KMS-11 (cell line): ENCODE results near the gene ITPKB.

Experiments used
- H2AFZ ChIP-seq: fragments of 200-600 bp; sonication (generic); 2 replicates; pipeline ENCODE4 v1.6.1; 2016; ENCODE audit warnings: antibody characterized with exemption, mixed run types, low read depth
- H3K27ac ChIP-seq: fragments of 200-600 bp; sonication (generic); 2 replicates; pipeline ENCODE4 v1.6.1; 2016; ENCODE audit warnings: mild to moderate bottlenecking, mixed run types
- H3K27me3 ChIP-seq: fragments of 200-600 bp; sonication (generic); 2 replicates; pipeline ENCODE4 v1.6.1; 2017; ENCODE audit warnings: mild to moderate bottlenecking, low read depth, mixed run types, moderate library complexity; ENCODE audit not compliant: insufficient read depth
- H3K36me3 ChIP-seq: fragments of 200-600 bp; sonication (generic); 2 replicates; pipeline ENCODE4 v1.6.1; 2017; ENCODE audit warnings: mild to moderate bottlenecking, mixed run types; ENCODE audit not compliant: insufficient read depth
- H3K4me1 ChIP-seq: fragments of 200-600 bp; sonication (generic); 2 replicates; pipeline ENCODE4 v1.6.1; 2016; ENCODE audit warnings: mild to moderate bottlenecking, low read depth, mixed run types; ENCODE audit not compliant: poor library complexity, severe bottlenecking
- H3K4me2 ChIP-seq: fragments of 200-600 bp; sonication (generic); 2 replicates; pipeline ENCODE4 v1.7.0; 2016; ENCODE audit warnings: mild to moderate bottlenecking, mixed run types
- H3K4me3 ChIP-seq: fragments of 200-600 bp; sonication (generic); IDR thresholded peaks from 2 replicates; pipeline ENCODE4 v1.6.1; 2017; ENCODE audit warnings: low read depth, low read length, mixed read lengths; ENCODE audit not compliant: insufficient read depth
- H3K79me2 ChIP-seq: fragments of 200-600 bp; sonication (generic); 2 replicates; pipeline ENCODE4 v1.6.1; 2016; ENCODE audit warnings: low read depth, mixed run types; ENCODE audit not compliant: insufficient read depth
- H3K9ac ChIP-seq: fragments of 200-600 bp; sonication (generic); 2 replicates; pipeline ENCODE4 v1.6.1; 2016; ENCODE audit warnings: mild to moderate bottlenecking, mixed run types
- H4K20me1 ChIP-seq: fragments of 200-600 bp; sonication (generic); 2 replicates; pipeline ENCODE4 v1.6.1; 2016; ENCODE audit warnings: mild to moderate bottlenecking, mixed run types; ENCODE audit not compliant: insufficient read depth
- CTCF ChIP-seq: fragments of 200-600 bp; sonication (generic); conservative IDR thresholded peaks from 2 replicates; pipeline ENCODE4 v1.6.1; 2017; ENCODE audit warnings: low read depth, mild to moderate bottlenecking, antibody characterized with exemption, low read length, moderate library complexity, mixed read lengths

The ITPKB gene

GRCh38 chr1:226632922-226633351, 106.1 kb downstream of the ITPKB start:
- Histone ChIP-seq H3K79me2 (no peaks in the 10 kb centered on the region), H2AFZ (no peak overlapping the region), H3K4me1 (peaks cover 32% of the 10 kb centered on the region), H3K36me3 (no peaks in the 10 kb centered on the region), H4K20me1 (no peaks in the 10 kb centered on the region), H3K4me2 (no peak overlapping the region), H3K4me3 (no peak overlapping the region), H3K27me3 (no peaks in the 10 kb centered on the region), H3K27ac (no peak overlapping the region), H3K9ac (no peak overlapping the region)
- TF ChIP-seq CTCF, result no peak

- Histone ChIP-seq H3K79me2 (no peaks in the 10 kb centered on the region), H3K4me2 (no peak overlapping the region), H2AFZ (no peak overlapping the region), H3K4me3 (no peak overlapping the region), H3K27ac (no peak overlapping the region), H3K9ac (no peak overlapping the region), H4K20me1 (no peaks in the 10 kb centered on the region), H3K36me3 (no peaks in the 10 kb centered on the region), H3K4me1 (peaks cover 32% of the 10 kb centered on the region), H3K27me3 (no peaks in the 10 kb centered on the region)
- TF ChIP-seq CTCF, result no peak
Measured at GRCh38 chr1:226632169-226632879, 106.8 kb downstream of the ITPKB start.

- Histone ChIP-seq H3K4me3 (no peak overlapping the region), H3K36me3 (no peaks in the 10 kb centered on the region), H3K27me3 (no peaks in the 10 kb centered on the region), H3K4me1 (peaks cover 35% of the 10 kb centered on the region), H3K9ac (no peak overlapping the region), H3K79me2 (no peaks in the 10 kb centered on the region), H4K20me1 (no peaks in the 10 kb centered on the region), H2AFZ (no peak overlapping the region), H3K4me2 (no peak overlapping the region), H3K27ac (no peak overlapping the region)
- no peak for TF ChIP-seq CTCF
Measured at GRCh38 chr1:226631229-226632000, 107.7 kb downstream of the ITPKB start.

GRCh38 chr1:226630592-226630991, 108.5 kb downstream of the ITPKB start:
- no peak overlapping the region for H3K27ac ChIP-seq
- H3K4me2 ChIP-seq, result no peak overlapping the region
- H3K4me1 ChIP-seq, result peaks cover 28% of the 10 kb centered on the region
- H3K4me3 ChIP-seq, result no peak overlapping the region
- H3K27me3 ChIP-seq, result no peaks in the 10 kb centered on the region
- no peaks in the 10 kb centered on the region for H4K20me1 ChIP-seq
- no peaks in the 10 kb centered on the region for H3K79me2 ChIP-seq
- no peak for TF ChIP-seq CTCF
- H3K36me3 ChIP-seq, result no peaks in the 10 kb centered on the region
- no peak overlapping the region for H3K9ac ChIP-seq
- H2AFZ ChIP-seq, result no peak overlapping the region
